IMR-90 (cell line): ENCODE data around the gene WDR70. TPM values are rescaled to one million over a fixed set of nuclear protein-coding genes. Genes with fewer than 3 reads are reported as not detected.
"Not testable (repeated sequence)": the region's sequence is repeated elsewhere in the genome, so short reads cannot be mapped to it uniquely, and the experiment has no call there.

ENCODE experiments used
- ATAC-seq: fragments of 200-7000 bp; cut with Tn5 transposase; 2 replicates; pipeline ENCODE4 v1.9.1; 2020; ENCODE audit warnings: low read depth, mild to moderate bottlenecking, moderate library complexity
- BruUV-seq: library from RNA; stranded (reverse); fragments of 400-500 nt; replicated peaks from 2 replicates; lab custom pipeline; 2021; lab: Mats Ljungman, UMichigan
- CTCF ChIA-PET: fragments of 300-600 bp; formaldehyde crosslinking; extraction: SDS; loops from one replicate; lab custom pipeline; 2021; ENCODE audit warnings: antibody characterized with exemption; lab: Yijun Ruan, JAX
- POLR2A ChIA-PET: fragments of 300-600 bp; sonication (Branson Sonifier 250); formaldehyde crosslinking; loops from one replicate; lab custom pipeline; 2022; ENCODE audit warnings: antibody characterized with exemption; ENCODE audit not compliant: unreplicated experiment; lab: Charles Lee
- DNase-seq: peaks from one replicate; pipeline ENCODE4 v3.0.0; 2013
- H2AFZ ChIP-seq: replicated peaks from 2 replicates; pipeline ENCODE3; 2013; ENCODE audit warnings: low read length, mild to moderate bottlenecking; ENCODE audit not compliant: poor library complexity
- H2AK5ac ChIP-seq: 2 replicates; pipeline ENCODE4 v1.6.1; 2013; ENCODE audit warnings: low read depth, low read length, inconsistent platforms
- H2AK9ac ChIP-seq: replicated peaks from 2 replicates; pipeline ENCODE3; 2013; ENCODE audit warnings: mild to moderate bottlenecking, low read depth, low read length, moderate library complexity; ENCODE audit not compliant: poor library complexity
- H2BK120ac ChIP-seq: 2 replicates; pipeline ENCODE4 v1.6.1; 2013; ENCODE audit warnings: low read depth, low read length, inconsistent platforms
- H2BK15ac ChIP-seq: 3 replicates; pipeline ENCODE4 v1.6.1; 2013; ENCODE audit warnings: low read depth, low read length, inconsistent platforms
- H2BK20ac ChIP-seq: 2 replicates; pipeline ENCODE4 v1.6.1; 2013; ENCODE audit warnings: low read depth, mild to moderate bottlenecking, inconsistent platforms, low read length, moderate library complexity
- H2BK5ac ChIP-seq: 2 replicates; pipeline ENCODE4 v1.6.1; 2013; ENCODE audit warnings: mild to moderate bottlenecking, low read depth, low read length, inconsistent platforms; ENCODE audit not compliant: poor library complexity, severe bottlenecking
- H3K14ac ChIP-seq: replicated peaks from 2 replicates; pipeline ENCODE4 v1.6.1; 2013; ENCODE audit warnings: low read depth, low read length, inconsistent platforms
- H3K18ac ChIP-seq: 2 replicates; pipeline ENCODE4 v1.6.1; 2013; ENCODE audit warnings: low read depth, low read length, control low read depth
- H3K23ac ChIP-seq: 2 replicates; pipeline ENCODE4 v1.6.1; 2013; ENCODE audit warnings: low read depth, low read length, inconsistent platforms
- H3K27ac ChIP-seq: 2 replicates; pipeline ENCODE4 v1.5.1; 2013; ENCODE audit warnings: mild to moderate bottlenecking, control low read depth, low read length; ENCODE audit not compliant: insufficient read depth
- H3K27me3 ChIP-seq: 2 replicates; pipeline ENCODE4 v1.6.1; 2013; ENCODE audit warnings: low read length; ENCODE audit not compliant: control insufficient read depth, insufficient read depth
- H3K36me3 ChIP-seq: 2 replicates; pipeline ENCODE4 v1.6.1; 2013; ENCODE audit warnings: low read length, mixed read lengths; ENCODE audit not compliant: control insufficient read depth, insufficient read depth
- H3K4ac ChIP-seq: 2 replicates; pipeline ENCODE4 v1.6.1; 2013; ENCODE audit warnings: low read depth, low read length, inconsistent platforms
- H3K4me1 ChIP-seq: 2 replicates; pipeline ENCODE4 v1.6.1; 2013; ENCODE audit warnings: low read length, mixed read lengths; ENCODE audit not compliant: control insufficient read depth, insufficient read depth
- H3K4me2 ChIP-seq: 2 replicates; pipeline ENCODE4 v1.6.1; 2013; ENCODE audit warnings: low read depth, mild to moderate bottlenecking, control low read depth, low read length, moderate library complexity
- H3K4me3 ChIP-seq: 2 replicates; pipeline ENCODE4 v1.5.1; 2013; ENCODE audit warnings: low read depth, mild to moderate bottlenecking, control low read depth, low read length, moderate library complexity; ENCODE audit not compliant: insufficient read depth
- H3K56ac ChIP-seq: 2 replicates; pipeline ENCODE4 v1.6.1; 2013; ENCODE audit warnings: low read length, inconsistent platforms; ENCODE audit not compliant: insufficient read depth; ENCODE audit errors: extremely low read depth
- H3K79me1 ChIP-seq, 2 experiments: 2 replicates each; pipeline ENCODE4 v1.6.1; 2013; ENCODE audit warnings: low read length in 2 of 2, inconsistent platforms in 1 of 2, low read depth in 1 of 2
- H3K9ac ChIP-seq: 2 replicates; pipeline ENCODE4 v1.6.1; 2013; ENCODE audit warnings: low read depth, low read length, control low read depth
- H3K9me1 ChIP-seq: 2 replicates; pipeline ENCODE4 v1.6.1; 2013; ENCODE audit warnings: low read length, inconsistent platforms; ENCODE audit not compliant: insufficient read depth
- H3K9me3 ChIP-seq: 2 replicates; pipeline ENCODE4 v1.6.1; 2013; ENCODE audit warnings: low read length; ENCODE audit not compliant: control insufficient read depth, insufficient read depth
- H4K20me1 ChIP-seq: 2 replicates; pipeline ENCODE4 v1.6.1; 2013; ENCODE audit warnings: low read length, inconsistent platforms; ENCODE audit not compliant: insufficient read depth
- H4K5ac ChIP-seq: 2 replicates; pipeline ENCODE4 v1.6.1; 2013; ENCODE audit warnings: mild to moderate bottlenecking, low read depth, low read length, control low read depth
- H4K8ac ChIP-seq, 2 experiments: 2 replicates each; pipeline ENCODE4 v1.6.1; 2013; ENCODE audit warnings: low read depth in 2 of 2, low read length in 2 of 2, control low read depth in 1 of 2, inconsistent platforms in 1 of 2
- H4K91ac ChIP-seq: 2 replicates; pipeline ENCODE4 v1.6.1; 2013; ENCODE audit warnings: low read depth, low read length, inconsistent platforms; ENCODE audit not compliant: insufficient read depth
- WGBS, 2 experiments: methylation state at CpG; one replicate each; pipeline versions ENCODE4 v1.1.5 to v1.1.7; 2013; ENCODE audit warnings: missing lambda C conversion rate in 2 of 2; ENCODE audit not compliant: insufficient read length in 1 of 2; ENCODE audit errors: extremely low coverage in 2 of 2; 5-methylcytosine and 5-hydroxymethylcytosine counted together
- dilution Hi-C: fragments of 300-500 bp; cut with HindIII; formaldehyde crosslinking; loops from one replicate; pipeline ENCODE4 v1.14.3; 2018; ENCODE audit warnings: low sequenced_read_pairs; ENCODE audit not compliant: unreplicated experiment
- in situ Hi-C: fragments of 300-500 bp; cut with MboI; formaldehyde crosslinking; loops from 3 replicates; pipeline ENCODE4 v1.14.3; 2019; ENCODE audit warnings: low sequenced_read_pairs, inconsistent platforms, mixed read lengths
- intact Hi-C: fragments of 100-400 bp; cut with micrococcal nuclease; formaldehyde crosslinking; loops from 2 replicates; pipeline ENCODE4 v1.10.0; 2022
- polyA plus RNA-seq, 3 experiments: library from polyadenylated mRNA; depleted of rRNA; stranded (reverse); fragments of >200 nt; gene quantifications; 2 replicates each; pipeline ENCODE4 v1.2.3, GENCODE V29; 2012; ENCODE audit warnings: low replicate concordance in 1 of 3
- total RNA-seq: library from RNA; depleted of rRNA; stranded (reverse); fragments of >200 nt; gene quantifications from 2 replicates; pipeline ENCODE4 v1.2.3, GENCODE V29; 2012

The WDR70 gene
- total and polyA plus RNA-seq, 2 of the 4 experiments (the other 2 are of a cell fraction): 16.7 to 29.9 TPM

GRCh38 chr5:37454402-37455055 lies 75.4 kb downstream of the WDR70 start:
- H2BK5ac ChIP-seq, dilution Hi-C loops, H3K9me1 ChIP-seq, H4K91ac ChIP-seq, BruUV-seq, H2AK5ac ChIP-seq, POLR2A ChIA-PET, H3K9ac ChIP-seq, H2BK120ac ChIP-seq, H3K36me3 ChIP-seq, H3K4me3 ChIP-seq, H3K4me2 ChIP-seq, H3K56ac ChIP-seq, H2BK20ac ChIP-seq, H4K8ac ChIP-seq, intact Hi-C loops, H3K4ac ChIP-seq, H2BK15ac ChIP-seq, H4K5ac ChIP-seq, H2AFZ ChIP-seq, H3K79me1 ChIP-seq, H3K27me3 ChIP-seq, H3K4me1 ChIP-seq, H3K9me3 ChIP-seq, H3K18ac ChIP-seq, H3K27ac ChIP-seq, H3K23ac ChIP-seq, in situ Hi-C loops, H2AK9ac ChIP-seq, H3K14ac ChIP-seq, H4K20me1 ChIP-seq: not testable (repeated sequence)
- no CpG with 5 or more reads among the region's 1 CpG for WGBS, 2 experiments
- peak; percentile 21 for DNase-seq
- CTCF ChIA-PET: interaction anchor here (0.6 kb wide), 1 partner anchor 76 kb away, joined by 4 read pairs; the partner anchor contains the start of gene WDR70
- peak; percentile 69 for ATAC-seq

- H3K9me3 ChIP-seq, in situ Hi-C loops, BruUV-seq, H2AK5ac ChIP-seq, H3K79me1 ChIP-seq, H4K91ac ChIP-seq, H3K23ac ChIP-seq, H3K56ac ChIP-seq, H2BK20ac ChIP-seq, H2BK15ac ChIP-seq, H3K4ac ChIP-seq, POLR2A ChIA-PET, H3K14ac ChIP-seq, intact Hi-C loops, H3K4me3 ChIP-seq, H3K27ac ChIP-seq, H2BK120ac ChIP-seq, H2AFZ ChIP-seq, H3K4me2 ChIP-seq, H3K4me1 ChIP-seq, H2BK5ac ChIP-seq, ATAC-seq, H4K8ac ChIP-seq, H2AK9ac ChIP-seq, H3K9me1 ChIP-seq, DNase-seq, H3K36me3 ChIP-seq, H3K9ac ChIP-seq, H3K27me3 ChIP-seq, dilution Hi-C loops, H3K18ac ChIP-seq, H4K5ac ChIP-seq, H4K20me1 ChIP-seq: not testable (repeated sequence)
- CTCF ChIA-PET: interaction anchor here (0.7 kb wide), 1 partner anchor 13 kb away, joined by 3 read pairs; no protein-coding TSS in a partner anchor
- WGBS, 2 experiments: 80% methylated on average over 1 of the region's 7 CpGs; no CpG with 5 or more reads in 1 of the 2 experiments
These were observed 84.3 kb downstream of the WDR70 start for GRCh38 chr5:37463191-37464051.
